Stomach (tissue), 9 donors: ENCODE results near the gene NDUFB7. TPM values are rescaled to one million over a fixed set of nuclear protein-coding genes. Genes with fewer than 3 reads are reported as not detected.
"Not testable (repeated sequence)": the region's sequence is repeated elsewhere in the genome, so short reads cannot be mapped to it uniquely, and the experiment has no call there.

Experiments
- DNase-seq, 2 donors: peaks; one replicate each; pipeline versions ENCODE4 v3.0.0 to v3.0.0-alpha.2; 2013 to 2019
- H3K27ac ChIP-seq, 5 donors: fragments of 200-600 bp in 4 of 5; sonication (generic) in 4 of 5; one replicate each; pipeline ENCODE4 v1.5.1; 2013 to 2019; ENCODE audit warnings: mild to moderate bottlenecking in 1 of 5, moderate library complexity in 1 of 5
- H3K27me3 ChIP-seq, 3 donors: fragments of 200-600 bp; sonication (generic); one replicate each; pipeline ENCODE4 v1.5.1; 2017 to 2019; ENCODE audit warnings: mixed run types in 1 of 3
- H3K36me3 ChIP-seq, 4 donors: fragments of 200-600 bp; sonication (generic); 1 replicate in 3 of 4; 2 replicates in 1 of 4; pipeline ENCODE4 v1.5.1; 2016 to 2019
- H3K4me1 ChIP-seq, 4 donors: fragments of 200-600 bp; sonication (generic); one replicate each; pipeline ENCODE4 v1.5.1; 2016 to 2019
- H3K4me3 ChIP-seq, 4 donors: fragments of 200-600 bp; sonication (generic) in 3 of 4; one replicate each; pipeline ENCODE4 v1.5.1; 2016 to 2019; ENCODE audit warnings: mild to moderate bottlenecking in 1 of 4
- H3K9me3 ChIP-seq, 4 donors: fragments of 200-600 bp; sonication (generic); one replicate each; pipeline ENCODE4 v1.5.1; 2016 to 2019
- EP300 ChIP-seq: sonication (generic); formaldehyde crosslinking; IDR thresholded peaks from one replicate; pipeline ENCODE4 v1.6.1; 2017; ENCODE audit warnings: antibody characterized with exemption
- POLR2A ChIP-seq, 4 donors: fragments of 450-650 bp; IDR thresholded peaks; one replicate each; pipeline ENCODE4 v1.6.1; 2016; ENCODE audit warnings: antibody characterized with exemption in 4 of 4, control low read depth in 2 of 4, mild to moderate bottlenecking in 1 of 4, moderate library complexity in 1 of 4
- POLR2AphosphoS5 ChIP-seq, 3 donors: sonication (generic); formaldehyde crosslinking; IDR thresholded peaks; one replicate each; pipeline ENCODE4 v1.6.1; 2016; ENCODE audit warnings: antibody characterized with exemption in 3 of 3
- WGBS, 5 donors: extraction: QIAGEN DNeasy Blood & Tissue Kit in 3 of 5; methylation state at CpG; one replicate each; pipeline versions ENCODE4 v1.1.5 to v1.1.7; 2013 to 2018; 5-methylcytosine and 5-hydroxymethylcytosine counted together
- intact Hi-C: fragments of 100-400 bp; cut with DNase I; formaldehyde crosslinking; loops from one replicate; pipeline ENCODE4 v1.15.1; 2023; ENCODE audit warnings: low total_unique reads
- polyA plus RNA-seq, 3 donors: library from polyadenylated mRNA; stranded (reverse); fragments of 200-250 nt; gene quantifications; one replicate each; pipeline ENCODE4 v1.2.3, GENCODE V29; 2013
- total RNA-seq, 5 donors: library from RNA; depleted of rRNA; stranded (reverse); fragments of >200 nt; gene quantifications; one replicate each; pipeline versions ENCODE4 v1.1.0 to v1.2.3, GENCODE V29; 2014 to 2016
- TF ChIP-seq, protein P1 (sequence below), 7 experiments: fragments of 450-650 bp in 4 of 7; fragments of 200-600 bp in 3 of 7; sonication (generic) in 3 of 7; IDR thresholded peaks; one replicate each; pipeline ENCODE4 v1.5.1; 2016 to 2019; ENCODE audit warnings: antibody characterized with exemption in 7 of 7, control low read depth in 2 of 7, mild to moderate bottlenecking in 1 of 7
- donor health status: healthy with polysubstance abuse.
- donor health status: Bipolar disorder and iron deficiency.
- donor health status: healthy.

Gene NDUFB7
- total and polyA plus RNA-seq, 8 donors: 159 to 1,175 (median 484) TPM

- Histone ChIP-seq H3K4me3 (no peak overlapping the region), H3K9me3 (no peaks in the 10 kb centered on the region), H3K27me3 (no peaks in the 10 kb centered on the region), H3K27ac (peak overlapping the region in 1 of 5 donors; percentile 20), H3K36me3 (peaks cover 4 to 20% (median 14%) of the 10 kb centered on the region in 4 donors), H3K4me1 (peaks cover 0 to 30% (median 17%) of the 10 kb centered on the region in 4 donors)
- WGBS, 5 donors: 66 to 83% (median 76%) methylated on average over 18 to 21 of the region's 21 CpGs
- intact Hi-C loops: no loop called here
- peak in 1 of 2 donors; percentile 81 for DNase-seq
- TF ChIP-seq EP300 (no peak), POLR2AphosphoS5 (IDR thresholded peaks at IDR 0.05) (no peak), POLR2A (IDR thresholded peaks at IDR 0.05) (no peak)
- TF ChIP-seq, protein P1, sequence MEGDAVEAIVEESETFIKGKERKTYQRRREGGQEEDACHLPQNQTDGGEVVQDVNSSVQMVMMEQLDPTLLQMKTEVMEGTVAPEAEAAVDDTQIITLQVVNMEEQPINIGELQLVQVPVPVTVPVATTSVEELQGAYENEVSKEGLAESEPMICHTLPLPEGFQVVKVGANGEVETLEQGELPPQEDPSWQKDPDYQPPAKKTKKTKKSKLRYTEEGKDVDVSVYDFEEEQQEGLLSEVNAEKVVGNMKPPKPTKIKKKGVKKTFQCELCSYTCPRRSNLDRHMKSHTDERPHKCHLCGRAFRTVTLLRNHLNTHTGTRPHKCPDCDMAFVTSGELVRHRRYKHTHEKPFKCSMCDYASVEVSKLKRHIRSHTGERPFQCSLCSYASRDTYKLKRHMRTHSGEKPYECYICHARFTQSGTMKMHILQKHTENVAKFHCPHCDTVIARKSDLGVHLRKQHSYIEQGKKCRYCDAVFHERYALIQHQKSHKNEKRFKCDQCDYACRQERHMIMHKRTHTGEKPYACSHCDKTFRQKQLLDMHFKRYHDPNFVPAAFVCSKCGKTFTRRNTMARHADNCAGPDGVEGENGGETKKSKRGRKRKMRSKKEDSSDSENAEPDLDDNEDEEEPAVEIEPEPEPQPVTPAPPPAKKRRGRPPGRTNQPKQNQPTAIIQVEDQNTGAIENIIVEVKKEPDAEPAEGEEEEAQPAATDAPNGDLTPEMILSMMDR (IDR thresholded peaks at IDR 0.05): no peak
Measured at GRCh38 chr19:14544977-14545715, 26.7 kb downstream of the NDUFB7 start.

DNA sequence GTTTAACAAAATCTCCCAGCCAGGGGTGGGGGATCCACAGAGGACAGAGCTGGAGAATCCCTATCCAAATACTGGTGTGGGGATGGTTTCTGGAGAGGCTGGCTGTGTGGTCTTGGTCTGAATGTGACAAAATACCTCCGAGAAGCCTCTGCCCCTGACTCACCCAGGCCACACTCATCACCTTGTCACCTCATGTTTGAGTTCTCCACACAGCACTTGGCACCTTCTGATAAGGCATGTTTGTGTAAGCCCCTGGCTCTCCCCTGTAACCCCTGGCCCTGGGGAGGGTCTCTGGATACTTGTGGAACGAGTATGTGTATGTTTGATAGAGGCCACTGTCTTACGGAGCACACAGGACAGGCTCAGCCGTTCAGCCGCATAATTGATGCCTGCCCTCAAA is 27.8 kb downstream of the NDUFB7 start:
- 68 to 86% (median 73%) methylated on average over 5 of the region's 5 CpGs for WGBS, 5 donors
- peaks cover 0 to 30% (median 15%) of the 10 kb centered on the region in 4 donors for H3K4me1 ChIP-seq
- no peaks in the 10 kb centered on the region for H3K27me3 ChIP-seq
- intact Hi-C loops: no loop called here
- H3K9me3 ChIP-seq: no peaks in the 10 kb centered on the region
- no peak for TF ChIP-seq EP300
- TF ChIP-seq, protein P1 (IDR thresholded peaks at IDR 0.05): no peak
- TF ChIP-seq POLR2AphosphoS5 (IDR thresholded peaks at IDR 0.05): no peak
- no peak for TF ChIP-seq POLR2A (IDR thresholded peaks at IDR 0.05)
- H3K4me3 ChIP-seq: no peak overlapping the region
- DNase-seq: no peak
- peaks cover 0 to 9% (median 8%) of the 10 kb centered on the region in 4 donors for H3K36me3 ChIP-seq
- no peak overlapping the region for H3K27ac ChIP-seq

DNA sequence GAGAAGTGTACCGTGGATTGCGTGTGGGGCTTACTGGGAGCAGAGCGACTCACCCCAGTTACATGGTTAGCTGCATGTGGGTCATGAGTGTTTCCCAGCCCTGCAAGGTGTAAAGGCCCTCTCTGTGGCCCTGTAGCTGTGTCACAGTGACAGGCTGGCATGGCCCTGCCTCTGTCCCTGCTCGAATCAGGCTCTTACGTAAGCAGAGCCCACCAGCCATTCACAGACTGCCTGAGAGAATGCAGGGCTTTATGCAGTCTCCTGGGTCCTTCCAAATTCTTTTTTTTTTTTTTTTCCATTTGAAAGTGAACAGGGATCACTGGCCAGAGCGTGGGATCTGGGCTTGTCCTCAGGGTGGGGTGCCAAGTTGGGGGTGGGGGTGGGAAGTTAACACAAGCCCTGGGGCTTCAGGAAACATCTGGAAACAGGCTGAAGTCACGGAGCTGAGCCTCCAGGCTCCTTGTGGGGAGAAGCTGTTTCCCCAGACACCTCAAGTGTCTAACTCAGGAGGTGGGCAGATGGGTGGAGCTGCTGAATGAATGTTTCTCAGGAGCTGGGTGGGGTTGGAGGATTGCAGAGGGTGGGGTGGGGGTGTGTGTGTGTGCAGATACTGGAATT is 29.0 kb downstream of the NDUFB7 start:
- no peaks in the 10 kb centered on the region for H3K9me3 ChIP-seq
- no peak overlapping the region for H3K27ac ChIP-seq
- peak in 1 of 2 donors; percentile 75 for DNase-seq
- H3K36me3 ChIP-seq: peaks cover 0 to 4% (median 0%) of the 10 kb centered on the region in 4 donors
- peaks cover 0 to 34% (median 20%) of the 10 kb centered on the region in 4 donors for H3K4me1 ChIP-seq
- no peak for TF ChIP-seq POLR2AphosphoS5 (IDR thresholded peaks at IDR 0.05)
- TF ChIP-seq EP300: no peak
- TF ChIP-seq, protein P1 (IDR thresholded peaks at IDR 0.05): no peak
- no peak for TF ChIP-seq POLR2A (IDR thresholded peaks at IDR 0.05)
- intact Hi-C loops: no loop called here
- no peaks in the 10 kb centered on the region for H3K27me3 ChIP-seq
- H3K4me3 ChIP-seq: no peak overlapping the region
- WGBS, 5 donors: 50 to 64% (median 56%) methylated on average over 7 of the region's 7 CpGs

GRCh38 chr19:14541979-14542378 is 29.9 kb downstream of the NDUFB7 start:
- H3K27ac ChIP-seq, intact Hi-C loops, H3K4me3 ChIP-seq, H3K27me3 ChIP-seq, DNase-seq, H3K9me3 ChIP-seq, H3K36me3 ChIP-seq: not testable (repeated sequence)
- peaks cover 0 to 39% (median 22%) of the 10 kb centered on the region in 4 donors for H3K4me1 ChIP-seq
- 78 to 94% (median 84%) methylated on average over 5 of the region's 5 CpGs for WGBS, 5 donors
